NCI-H1694 treated with DMSO at 0.1 percent for 48 hours (cell line): ENCODE measurements around the gene HIF1AN.
"Not testable (repeated sequence)": the region's sequence is repeated elsewhere in the genome, so short reads cannot be mapped to it uniquely, and the experiment has no call there.

Experiments used
- DNase-seq: peaks from one replicate; lab custom pipeline; 2025; lab: John Stamatoyannopoulos, UW

HIF1AN gene

GRCh38 chr10:100567249-100567648 is 31.5 kb downstream of the HIF1AN start:
- no peak for DNase-seq

- DNase-seq, result no peak
These were observed 32.1 kb downstream of the HIF1AN start for GRCh38 chr10:100567826-100568225.

DNA sequence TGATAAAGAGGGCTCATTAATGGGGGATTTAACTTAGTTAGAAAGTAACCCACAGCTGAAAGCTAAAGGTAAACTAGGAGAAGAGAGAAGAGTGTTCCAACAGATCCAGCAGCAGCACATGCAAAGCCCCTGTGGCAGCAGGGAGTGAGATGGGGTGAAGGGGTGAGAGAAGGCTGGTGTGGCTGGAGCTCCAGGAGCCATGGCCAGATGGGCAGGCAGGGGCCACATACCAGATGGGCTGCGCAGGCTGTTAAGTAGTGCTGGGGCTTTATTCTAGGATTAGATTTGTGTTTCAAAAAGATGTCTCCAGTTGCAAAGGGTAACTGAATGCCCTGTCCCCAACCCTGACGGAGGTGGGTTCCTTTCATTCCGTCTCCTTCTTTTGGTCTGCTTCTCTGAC is 33.2 kb downstream of the HIF1AN start:
- no peak for DNase-seq

DNA sequence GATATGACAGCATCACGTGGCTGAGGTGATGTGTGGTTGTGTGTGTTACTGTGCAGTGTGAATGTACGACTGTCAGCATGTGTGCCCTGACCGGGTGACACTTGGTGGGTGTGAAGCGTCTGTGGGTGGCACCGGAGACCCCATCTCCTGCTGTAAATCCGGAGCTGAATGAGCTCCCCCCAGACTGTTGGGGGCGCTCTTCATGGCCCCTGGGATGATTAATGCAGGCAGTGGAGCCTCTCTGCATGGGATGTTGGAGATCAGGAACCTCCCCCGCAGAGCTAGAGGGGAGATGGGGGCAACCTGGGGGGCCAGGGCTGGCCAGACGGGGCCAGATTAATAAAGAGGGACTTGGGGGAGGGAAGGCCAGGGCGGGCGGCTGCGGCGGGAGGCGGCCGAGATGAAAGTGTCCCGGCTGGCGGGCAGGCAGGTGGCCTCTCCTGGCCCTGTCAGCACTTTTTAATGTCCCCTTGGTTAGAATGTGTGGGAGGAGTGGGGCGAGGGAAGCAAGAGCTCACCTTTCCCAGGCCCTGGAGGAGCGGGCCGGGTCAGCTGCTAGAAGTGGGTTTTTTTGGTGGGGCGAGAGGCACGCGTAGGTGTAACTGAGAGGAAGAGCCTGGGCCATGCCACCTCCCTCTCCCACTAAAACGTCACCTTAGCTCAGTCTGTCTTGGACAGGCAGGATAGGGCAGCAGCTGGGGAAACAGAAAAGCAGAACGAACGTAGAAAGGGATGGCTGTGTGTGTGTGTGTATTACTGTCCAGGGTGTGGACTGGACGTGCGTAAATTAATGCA is 34.1 kb downstream of the HIF1AN start:
- DNase-seq, result peak; percentile 45

DNA sequence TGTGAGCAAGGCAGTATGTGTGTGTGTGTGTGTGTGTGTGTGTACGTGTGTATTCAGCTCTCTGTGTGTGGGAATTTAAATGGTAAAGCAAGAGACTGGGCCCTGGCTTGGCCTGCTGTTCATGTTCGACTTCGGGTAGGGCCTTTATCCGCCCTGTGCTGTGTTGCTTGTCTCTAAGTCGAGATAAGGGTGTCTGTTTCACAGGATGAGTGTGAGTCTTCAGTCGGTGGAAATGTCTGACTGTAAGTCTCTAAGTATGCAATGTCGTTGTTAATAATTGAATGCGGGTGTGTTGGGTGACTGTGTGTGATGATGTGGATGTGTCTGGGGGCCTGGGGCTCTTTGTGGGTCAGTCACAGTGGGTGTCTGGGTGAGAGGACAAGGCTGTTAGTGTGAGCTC is 34.8 kb downstream of the HIF1AN start:
- no peak for DNase-seq

- no peak for DNase-seq
These were observed 35.5 kb downstream of the HIF1AN start for GRCh38 chr10:100571084-100571856.

DNA sequence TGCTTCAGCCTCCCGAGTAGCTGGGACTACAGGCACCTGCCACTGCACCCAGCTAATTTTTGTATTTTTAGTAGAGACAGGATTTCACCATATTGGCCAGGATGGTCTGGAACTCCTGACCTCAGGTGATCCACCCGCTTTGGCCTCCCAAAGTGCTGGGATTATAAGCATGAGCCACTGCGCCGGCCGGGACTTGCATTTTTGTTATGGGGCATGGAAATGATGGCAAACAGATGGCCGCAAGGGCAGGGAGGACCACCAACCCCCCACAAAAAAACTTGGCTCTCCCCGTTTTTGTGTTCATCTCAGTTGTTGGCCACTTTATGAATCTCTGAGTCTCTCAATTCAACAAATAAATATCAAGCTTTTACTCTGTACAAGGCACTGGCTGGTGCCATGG is 39.4 kb downstream of the HIF1AN start:
- DNase-seq, result not testable (repeated sequence)

DNA sequence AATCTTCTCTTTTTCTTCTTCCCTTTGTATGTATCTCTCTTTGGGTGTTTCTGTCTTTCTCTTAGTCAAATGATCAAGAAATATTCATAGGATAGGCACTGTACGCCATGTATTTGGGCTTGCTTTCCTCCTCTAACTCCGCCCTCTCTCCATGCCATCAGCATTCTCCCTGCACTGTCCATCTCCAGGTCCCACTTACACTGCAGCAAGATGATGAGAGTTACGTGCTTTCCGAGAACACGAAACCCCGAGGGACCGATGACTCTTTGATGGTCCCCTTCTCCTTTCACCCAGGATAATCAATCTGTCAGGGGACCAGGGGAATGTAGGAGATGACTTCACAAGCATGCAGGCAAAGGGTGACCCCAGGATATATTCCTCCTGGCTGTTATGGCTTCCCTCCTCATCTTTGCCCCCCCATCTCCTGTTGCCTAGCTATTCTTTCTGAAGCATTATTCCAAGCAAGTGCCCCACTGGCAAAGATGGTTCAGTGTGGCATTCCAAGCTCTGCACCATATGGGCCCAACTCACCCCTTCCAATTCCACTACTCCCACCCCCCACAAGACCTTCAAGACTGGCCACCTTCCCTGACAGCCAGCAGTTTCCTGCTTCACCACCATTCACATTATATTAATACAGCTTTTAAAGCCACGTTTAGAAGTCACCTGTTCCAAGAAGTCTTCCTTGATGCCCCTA is 40.0 kb downstream of the HIF1AN start:
- no peak for DNase-seq

- no peak for DNase-seq
These were observed 40.5 kb downstream of the HIF1AN start for GRCh38 chr10:100576282-100576635.

GRCh38 chr10:100579261-100580090 is 43.7 kb downstream of the HIF1AN start:
- DNase-seq, result no peak

DNA sequence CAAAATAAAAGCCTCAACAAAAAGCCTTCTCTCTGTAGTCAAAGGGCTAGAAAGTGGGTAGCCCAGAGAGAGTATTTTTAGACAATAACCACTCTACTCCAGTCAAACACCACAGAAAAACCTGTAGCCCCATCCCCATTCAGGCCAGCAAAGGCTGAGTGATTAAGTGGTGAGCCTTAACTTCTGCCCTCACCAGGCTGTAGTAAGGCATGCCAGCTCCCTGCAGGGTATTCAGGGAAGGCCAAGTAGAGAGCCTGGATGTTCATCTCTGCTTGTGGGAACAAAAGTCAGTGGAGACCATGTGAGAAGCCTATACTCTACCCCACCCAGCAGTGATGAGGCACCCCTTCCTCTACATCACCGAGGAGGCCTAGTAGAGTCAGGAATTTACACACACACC is 51.2 kb downstream of the HIF1AN start:
- DNase-seq, result no peak

DNA sequence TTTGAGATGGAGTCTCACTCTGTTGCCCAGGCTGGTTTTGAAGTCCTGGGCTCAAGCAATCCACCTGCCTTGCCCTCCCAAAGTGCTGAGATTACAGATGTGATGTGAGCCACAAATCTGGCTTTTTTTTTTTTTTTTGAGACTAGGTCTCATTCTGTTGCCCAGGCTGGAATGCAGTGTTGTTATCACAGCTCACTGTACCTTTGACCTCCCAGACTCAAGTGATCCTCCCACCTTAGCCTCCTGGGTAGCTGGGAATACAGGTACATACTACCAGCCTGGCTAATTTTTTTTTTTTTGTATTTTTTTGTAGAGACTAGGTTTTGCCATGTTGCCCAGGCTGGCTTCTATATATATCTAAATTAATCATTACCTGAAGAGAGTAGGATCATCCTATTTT is 62.4 kb downstream of the HIF1AN start:
- DNase-seq, result no peak

DNA sequence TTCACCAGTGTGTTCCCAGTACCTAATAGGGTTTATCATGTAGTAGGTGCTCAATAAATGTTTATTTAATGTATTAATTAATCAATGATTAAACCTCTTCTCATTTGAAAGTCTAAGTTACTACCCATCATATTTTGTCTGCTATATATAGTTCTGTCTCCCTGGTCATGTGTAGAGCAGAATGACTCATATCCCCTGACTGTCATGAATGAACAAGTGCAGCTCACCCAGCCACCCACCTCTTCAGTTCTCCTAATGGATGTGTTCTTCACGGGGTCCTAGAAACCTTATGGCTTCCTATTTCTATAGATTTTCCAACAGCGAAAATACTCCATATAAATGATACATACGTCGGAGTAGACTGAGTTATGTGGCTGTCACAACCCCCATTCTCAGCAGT is 64.5 kb downstream of the HIF1AN start:
- no peak for DNase-seq

DNA sequence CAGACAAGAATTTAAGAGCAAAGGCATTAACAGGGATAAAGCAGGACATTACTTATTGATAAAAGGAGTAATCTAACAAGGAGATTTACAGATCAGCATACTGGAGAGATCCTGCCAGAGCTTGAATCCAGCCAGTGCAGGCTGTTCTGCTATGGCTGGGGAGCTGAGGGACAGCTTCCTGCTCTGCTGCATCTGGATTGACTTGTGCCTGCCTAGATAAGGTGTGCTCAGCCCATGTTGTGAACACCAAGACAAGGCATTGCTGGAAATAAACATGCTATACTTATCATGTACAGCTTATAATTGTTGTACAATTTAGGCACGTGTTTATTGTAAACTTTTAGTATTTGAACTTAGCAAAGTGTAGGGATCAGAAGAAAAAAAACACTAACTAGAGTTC is 71.7 kb downstream of the HIF1AN start:
- no peak for DNase-seq
